ENCODE measurements around the gene PTPRT.

DNA sequence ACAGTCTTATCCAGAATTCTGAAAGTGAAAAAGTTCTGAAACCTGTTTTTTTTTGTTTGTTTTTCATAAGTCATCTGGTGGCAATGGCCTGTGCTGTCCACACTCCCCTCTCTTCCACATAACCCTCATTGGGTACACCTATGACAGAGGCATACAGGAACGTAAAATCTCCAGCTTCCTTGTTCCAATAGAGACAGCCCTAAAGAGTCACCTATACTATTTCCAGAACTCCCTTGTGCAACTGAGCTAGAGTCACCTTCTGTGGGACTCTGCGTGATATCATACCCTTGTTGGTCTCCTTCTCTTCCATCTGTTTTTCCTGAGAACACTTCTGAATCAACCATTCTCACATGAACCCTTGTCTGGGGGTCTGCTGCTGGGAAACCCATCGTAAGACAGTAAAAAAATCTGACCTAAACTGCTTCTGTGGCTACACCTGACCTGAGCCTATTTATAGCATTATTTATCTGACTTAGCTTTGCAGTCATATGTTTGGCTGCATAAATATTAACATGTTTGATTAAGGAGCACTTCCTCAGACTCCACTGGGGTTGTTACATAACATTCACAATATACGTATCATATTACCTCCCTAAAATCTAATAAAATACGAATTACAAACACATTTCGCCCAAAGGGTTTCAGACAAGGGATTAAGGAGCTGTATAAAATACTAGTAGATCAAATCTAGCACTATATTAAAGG is 151.9 kb downstream of the PTPRT start:
- TF ChIP-seq, protein P1, sequence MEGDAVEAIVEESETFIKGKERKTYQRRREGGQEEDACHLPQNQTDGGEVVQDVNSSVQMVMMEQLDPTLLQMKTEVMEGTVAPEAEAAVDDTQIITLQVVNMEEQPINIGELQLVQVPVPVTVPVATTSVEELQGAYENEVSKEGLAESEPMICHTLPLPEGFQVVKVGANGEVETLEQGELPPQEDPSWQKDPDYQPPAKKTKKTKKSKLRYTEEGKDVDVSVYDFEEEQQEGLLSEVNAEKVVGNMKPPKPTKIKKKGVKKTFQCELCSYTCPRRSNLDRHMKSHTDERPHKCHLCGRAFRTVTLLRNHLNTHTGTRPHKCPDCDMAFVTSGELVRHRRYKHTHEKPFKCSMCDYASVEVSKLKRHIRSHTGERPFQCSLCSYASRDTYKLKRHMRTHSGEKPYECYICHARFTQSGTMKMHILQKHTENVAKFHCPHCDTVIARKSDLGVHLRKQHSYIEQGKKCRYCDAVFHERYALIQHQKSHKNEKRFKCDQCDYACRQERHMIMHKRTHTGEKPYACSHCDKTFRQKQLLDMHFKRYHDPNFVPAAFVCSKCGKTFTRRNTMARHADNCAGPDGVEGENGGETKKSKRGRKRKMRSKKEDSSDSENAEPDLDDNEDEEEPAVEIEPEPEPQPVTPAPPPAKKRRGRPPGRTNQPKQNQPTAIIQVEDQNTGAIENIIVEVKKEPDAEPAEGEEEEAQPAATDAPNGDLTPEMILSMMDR (conservative IDR thresholded peaks at IDR 0.05; ENCODE audit: low read depth, low read length), result no peak
- TF ChIP-seq EZH2 (IDR thresholded peaks at IDR 0.05; ENCODE audit: low read length, unreplicated experiment), result no peak
- TF ChIP-seq EZH2phosphoT487 (IDR thresholded peaks at IDR 0.05; ENCODE audit: borderline replicate concordance, low read length), result no peak

Data from PC-3 (cell line).